B cell (primary cell): ENCODE data around the gene CHCHD4.

Experiments
- EZH2 ChIP-seq: IDR thresholded peaks from 2 replicates; pipeline ENCODE4 v1.6.1; 2012; ENCODE audit warnings: borderline replicate concordance, low read depth, mild to moderate bottlenecking, moderate library complexity, low read length; ENCODE audit not compliant: insufficient read depth, poor library complexity, severe bottlenecking
- TF ChIP-seq, protein P1 (sequence below): fragments of 200-600 bp; IDR thresholded peaks from one replicate; pipeline ENCODE4 v1.8.0; 2022; ENCODE audit warnings: antibody characterized with exemption, mild to moderate bottlenecking

DNA sequence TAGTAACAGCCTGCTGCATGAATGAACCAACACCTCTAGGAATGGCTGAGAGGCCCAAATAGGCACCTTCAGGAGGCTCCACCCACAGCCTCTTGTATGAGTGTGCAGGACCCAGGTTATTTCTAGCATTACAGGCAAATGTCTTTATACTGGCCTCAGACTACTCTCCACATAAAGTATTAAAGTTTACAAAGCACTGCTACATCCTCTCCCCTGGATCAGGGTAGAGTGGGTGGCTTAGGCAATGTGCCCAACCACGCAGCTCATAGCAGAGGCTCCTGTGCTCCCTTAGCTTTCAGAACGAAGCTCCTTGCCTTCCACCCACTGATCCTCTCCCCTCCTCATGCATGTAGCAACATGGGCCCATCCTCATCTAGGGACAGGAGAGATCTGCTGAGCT is 16.5 kb upstream of the CHCHD4 start:
- TF ChIP-seq, protein P1, sequence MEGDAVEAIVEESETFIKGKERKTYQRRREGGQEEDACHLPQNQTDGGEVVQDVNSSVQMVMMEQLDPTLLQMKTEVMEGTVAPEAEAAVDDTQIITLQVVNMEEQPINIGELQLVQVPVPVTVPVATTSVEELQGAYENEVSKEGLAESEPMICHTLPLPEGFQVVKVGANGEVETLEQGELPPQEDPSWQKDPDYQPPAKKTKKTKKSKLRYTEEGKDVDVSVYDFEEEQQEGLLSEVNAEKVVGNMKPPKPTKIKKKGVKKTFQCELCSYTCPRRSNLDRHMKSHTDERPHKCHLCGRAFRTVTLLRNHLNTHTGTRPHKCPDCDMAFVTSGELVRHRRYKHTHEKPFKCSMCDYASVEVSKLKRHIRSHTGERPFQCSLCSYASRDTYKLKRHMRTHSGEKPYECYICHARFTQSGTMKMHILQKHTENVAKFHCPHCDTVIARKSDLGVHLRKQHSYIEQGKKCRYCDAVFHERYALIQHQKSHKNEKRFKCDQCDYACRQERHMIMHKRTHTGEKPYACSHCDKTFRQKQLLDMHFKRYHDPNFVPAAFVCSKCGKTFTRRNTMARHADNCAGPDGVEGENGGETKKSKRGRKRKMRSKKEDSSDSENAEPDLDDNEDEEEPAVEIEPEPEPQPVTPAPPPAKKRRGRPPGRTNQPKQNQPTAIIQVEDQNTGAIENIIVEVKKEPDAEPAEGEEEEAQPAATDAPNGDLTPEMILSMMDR, result no peak
- no peak for TF ChIP-seq EZH2
